ENCODE data around the gene COL4A6. TPM values are rescaled to one million over a fixed set of nuclear protein-coding genes. Genes with fewer than 3 reads are reported as not detected.

The COL4A6 gene
- polyA plus RNA-seq, 4 donors: 0.43 to 2.5 TPM; not detected in 2

DNA sequence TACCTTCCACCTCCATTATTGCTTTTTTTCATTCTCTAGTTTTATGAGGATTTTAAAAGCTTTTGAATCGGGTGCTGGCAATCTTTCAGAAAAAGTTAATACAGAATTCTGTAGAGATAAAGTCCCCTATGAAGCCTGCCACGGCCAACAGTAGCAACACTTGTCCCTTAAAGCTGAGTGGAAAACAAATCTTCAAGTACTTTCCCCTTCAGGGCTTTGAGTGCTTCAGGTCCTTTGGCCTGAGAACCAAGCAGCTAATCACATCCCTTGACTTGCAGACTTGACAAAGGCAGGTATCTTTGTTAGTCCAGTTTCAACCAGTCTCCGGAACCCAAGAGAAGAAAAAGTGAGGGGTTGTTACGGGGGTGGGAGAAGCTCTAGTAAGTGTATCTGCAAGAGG, 202.2 kb downstream of the COL4A6 start:
- Histone ChIP-seq H3K4me1 (ENCODE audit: control insufficient read depth in 3 of 3, insufficient read depth in 2 of 3, low read depth in 1 of 3, low read length in 2 of 3) (no peaks in the 10 kb centered on the region), H3K27ac (ENCODE audit: low read depth in 1 of 3, low read length in 2 of 3) (no peak overlapping the region), H3K9me3 (ENCODE audit: control insufficient read depth in 2 of 2, insufficient read depth in 1 of 2, low read depth in 1 of 2, low read length in 1 of 2) (no peaks in the 10 kb centered on the region), H3K4me3 (ENCODE audit: low read depth in 1 of 3, low read length in 3 of 3) (no peak overlapping the region), H3K27me3 (ENCODE audit: control insufficient read depth in 3 of 3, insufficient read depth in 3 of 3, low read length in 3 of 3) (peaks cover 0 to 2% (median 0%) of the 10 kb centered on the region in 3 donors), H3K36me3 (ENCODE audit: control insufficient read depth in 3 of 3, insufficient read depth in 2 of 3, low read depth in 1 of 3, low read length in 3 of 3) (no peaks in the 10 kb centered on the region)
- DNase-seq (no peak), FAIRE-seq (no peak)
- 59 to 81% (median 59%) methylated on average over 4 of the region's 4 CpGs for WGBS, 3 donors

GRCh38 chrX:108230574-108230973, 207.6 kb downstream of the COL4A6 start:
- no peaks in the 10 kb centered on the region for H3K27me3 ChIP-seq (ENCODE audit: control insufficient read depth in 3 of 3, insufficient read depth in 3 of 3, low read length in 3 of 3)
- no peaks in the 10 kb centered on the region for H3K4me1 ChIP-seq (ENCODE audit: control insufficient read depth in 3 of 3, insufficient read depth in 2 of 3, low read depth in 1 of 3, low read length in 2 of 3)
- DNase-seq: no peak
- H3K27ac ChIP-seq (ENCODE audit: low read depth in 1 of 3, low read length in 2 of 3): no peak overlapping the region
- 63 to 97% (median 77%) methylated on average over 1 of the region's 1 CpG for WGBS, 3 donors
- no peak overlapping the region for H3K4me3 ChIP-seq (ENCODE audit: low read depth in 1 of 3, low read length in 3 of 3)
- no peak for FAIRE-seq
- no peaks in the 10 kb centered on the region for H3K9me3 ChIP-seq (ENCODE audit: control insufficient read depth in 2 of 2, insufficient read depth in 1 of 2, low read depth in 1 of 2, low read length in 1 of 2)
- no peaks in the 10 kb centered on the region for H3K36me3 ChIP-seq (ENCODE audit: control insufficient read depth in 3 of 3, insufficient read depth in 2 of 3, low read depth in 1 of 3, low read length in 3 of 3)

GRCh38 chrX:108224727-108225621, 213.2 kb downstream of the COL4A6 start:
- peak; percentile 13 to 37 for DNase-seq
- Histone ChIP-seq H3K4me3 (ENCODE audit: low read depth in 1 of 3, low read length in 3 of 3) (no peak overlapping the region), H3K36me3 (ENCODE audit: control insufficient read depth in 3 of 3, insufficient read depth in 2 of 3, low read depth in 1 of 3, low read length in 3 of 3) (no peaks in the 10 kb centered on the region), H3K9me3 (ENCODE audit: control insufficient read depth in 2 of 2, insufficient read depth in 1 of 2, low read depth in 1 of 2, low read length in 1 of 2) (no peaks in the 10 kb centered on the region), H3K4me1 (ENCODE audit: control insufficient read depth in 3 of 3, insufficient read depth in 2 of 3, low read depth in 1 of 3, low read length in 2 of 3) (peaks cover 0 to 9% (median 0%) of the 10 kb centered on the region in 3 donors), H3K27me3 (ENCODE audit: control insufficient read depth in 3 of 3, insufficient read depth in 3 of 3, low read length in 3 of 3) (no peaks in the 10 kb centered on the region), H3K27ac (ENCODE audit: low read depth in 1 of 3, low read length in 2 of 3) (no peak overlapping the region)
- 33 to 45% (median 38%) methylated on average over 10 to 11 of the region's 11 CpGs for WGBS, 3 donors
- no peak for FAIRE-seq

GRCh38 chrX:108224218-108224617, 214.0 kb downstream of the COL4A6 start:
- Histone ChIP-seq H3K9me3 (ENCODE audit: control insufficient read depth in 2 of 2, insufficient read depth in 1 of 2, low read depth in 1 of 2, low read length in 1 of 2) (no peaks in the 10 kb centered on the region), H3K4me1 (ENCODE audit: control insufficient read depth in 3 of 3, insufficient read depth in 2 of 3, low read depth in 1 of 3, low read length in 2 of 3) (peaks cover 0 to 9% (median 0%) of the 10 kb centered on the region in 3 donors), H3K27ac (ENCODE audit: low read depth in 1 of 3, low read length in 2 of 3) (no peak overlapping the region), H3K36me3 (ENCODE audit: control insufficient read depth in 3 of 3, insufficient read depth in 2 of 3, low read depth in 1 of 3, low read length in 3 of 3) (no peaks in the 10 kb centered on the region), H3K27me3 (ENCODE audit: control insufficient read depth in 3 of 3, insufficient read depth in 3 of 3, low read length in 3 of 3) (no peaks in the 10 kb centered on the region), H3K4me3 (ENCODE audit: low read depth in 1 of 3, low read length in 3 of 3) (no peak overlapping the region)
- WGBS, 3 donors: 73 to 95% (median 94%) methylated on average over 2 of the region's 2 CpGs
- DNase-seq (no peak), FAIRE-seq (no peak)

- FAIRE-seq: no peak
- DNase-seq: no peak
Measured at GRCh38 chrX:108223585-108223984, 214.6 kb downstream of the COL4A6 start.

DNA sequence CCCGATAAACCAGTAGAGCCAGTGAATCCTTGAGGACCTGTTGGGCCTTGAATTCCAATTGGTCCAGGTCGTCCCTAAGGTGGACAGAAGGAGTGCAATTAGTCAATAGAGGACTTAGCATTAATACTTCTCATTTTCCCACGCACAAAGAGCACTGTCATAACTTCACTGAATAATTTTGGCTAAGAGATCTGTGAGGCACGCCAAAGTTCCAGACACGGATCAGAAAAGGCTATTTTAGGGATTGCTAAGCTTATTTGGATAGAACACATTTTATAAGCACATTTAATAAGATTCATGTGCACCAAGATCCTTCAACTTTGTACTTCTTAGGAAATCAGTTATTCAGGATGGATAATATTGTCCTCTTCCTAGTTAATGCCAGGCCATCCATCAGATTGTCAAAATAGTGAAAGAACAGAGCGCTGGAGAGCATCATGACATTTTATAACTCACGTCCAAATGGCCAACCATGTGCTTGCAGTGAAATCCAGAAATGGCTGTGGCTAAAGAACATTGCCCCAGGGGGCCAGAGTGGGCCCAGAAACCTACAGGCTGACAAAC, 216.8 kb downstream of the COL4A6 start:
- H3K4me1 ChIP-seq (ENCODE audit: control insufficient read depth in 3 of 3, insufficient read depth in 2 of 3, low read depth in 1 of 3, low read length in 2 of 3): peaks cover 0 to 22% (median 0%) of the 10 kb centered on the region in 3 donors
- H3K4me3 ChIP-seq (ENCODE audit: low read depth in 1 of 3, low read length in 3 of 3): no peak overlapping the region
- no peaks in the 10 kb centered on the region for H3K9me3 ChIP-seq (ENCODE audit: control insufficient read depth in 2 of 2, insufficient read depth in 1 of 2, low read depth in 1 of 2, low read length in 1 of 2)
- DNase-seq: no peak
- no peaks in the 10 kb centered on the region for H3K36me3 ChIP-seq (ENCODE audit: control insufficient read depth in 3 of 3, insufficient read depth in 2 of 3, low read depth in 1 of 3, low read length in 3 of 3)
- no peak for FAIRE-seq
- WGBS, 3 donors: 65 to 87% (median 74%) methylated on average over 7 of the region's 7 CpGs
- no peaks in the 10 kb centered on the region for H3K27me3 ChIP-seq (ENCODE audit: control insufficient read depth in 3 of 3, insufficient read depth in 3 of 3, low read length in 3 of 3)
- no peak overlapping the region for H3K27ac ChIP-seq (ENCODE audit: low read depth in 1 of 3, low read length in 2 of 3)

More at GRCh38 chrX:108223585-108223984, 214.6 kb downstream of the COL4A6 start:
- Histone ChIP-seq H3K27ac (ENCODE audit: low read depth in 1 of 3, low read length in 2 of 3) (no peak overlapping the region), H3K9me3 (ENCODE audit: control insufficient read depth in 2 of 2, insufficient read depth in 1 of 2, low read depth in 1 of 2, low read length in 1 of 2) (no peaks in the 10 kb centered on the region), H3K27me3 (ENCODE audit: control insufficient read depth in 3 of 3, insufficient read depth in 3 of 3, low read length in 3 of 3) (no peaks in the 10 kb centered on the region), H3K4me1 (ENCODE audit: control insufficient read depth in 3 of 3, insufficient read depth in 2 of 3, low read depth in 1 of 3, low read length in 2 of 3) (peaks cover 0 to 9% (median 0%) of the 10 kb centered on the region in 3 donors), H3K4me3 (ENCODE audit: low read depth in 1 of 3, low read length in 3 of 3) (no peak overlapping the region), H3K36me3 (ENCODE audit: control insufficient read depth in 3 of 3, insufficient read depth in 2 of 3, low read depth in 1 of 3, low read length in 3 of 3) (no peaks in the 10 kb centered on the region)
- WGBS, 3 donors: 66 to 80% (median 71%) methylated on average over 5 of the region's 5 CpGs

DNA sequence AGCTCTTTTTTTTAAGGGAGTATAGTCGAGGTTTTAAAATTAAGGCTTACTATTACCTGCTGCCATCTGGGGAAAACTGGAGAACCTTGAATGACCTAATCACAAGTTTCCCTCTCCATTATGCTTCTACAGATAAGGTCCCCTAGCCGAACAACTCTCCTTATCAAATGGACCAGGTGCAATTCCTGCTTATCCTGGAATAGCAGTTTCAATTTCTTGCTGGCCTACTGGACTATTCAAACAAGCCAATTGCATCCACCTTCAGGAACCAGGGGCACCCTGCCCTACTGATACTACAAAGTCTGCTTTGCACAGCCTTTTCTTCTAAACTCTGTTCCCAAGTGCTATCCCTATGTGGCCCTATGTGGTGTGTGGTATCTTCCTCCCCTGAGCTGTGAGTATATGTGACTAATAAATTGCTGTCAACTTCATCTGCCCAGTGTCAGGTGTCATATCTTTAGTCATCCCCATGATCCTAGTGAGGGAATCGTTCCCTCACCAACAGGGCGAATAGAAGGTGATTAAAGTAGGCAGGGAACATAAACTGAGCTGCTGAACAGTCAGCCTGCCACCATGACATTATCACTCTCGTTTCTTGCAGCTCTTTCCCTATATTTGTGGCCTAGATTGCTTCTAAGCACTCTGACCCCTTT, 218.1 kb downstream of the COL4A6 start:
- peak; percentile 38 to 50 for DNase-seq
- H3K4me1 ChIP-seq (ENCODE audit: control insufficient read depth in 3 of 3, insufficient read depth in 2 of 3, low read depth in 1 of 3, low read length in 2 of 3): peaks cover 0 to 34% (median 0%) of the 10 kb centered on the region in 3 donors
- no peaks in the 10 kb centered on the region for H3K9me3 ChIP-seq (ENCODE audit: control insufficient read depth in 2 of 2, insufficient read depth in 1 of 2, low read depth in 1 of 2, low read length in 1 of 2)
- no peaks in the 10 kb centered on the region for H3K27me3 ChIP-seq (ENCODE audit: control insufficient read depth in 3 of 3, insufficient read depth in 3 of 3, low read length in 3 of 3)
- H3K36me3 ChIP-seq (ENCODE audit: control insufficient read depth in 3 of 3, insufficient read depth in 2 of 3, low read depth in 1 of 3, low read length in 3 of 3): no peaks in the 10 kb centered on the region
- peak overlapping the region in 1 of 3 donors; percentile 66 for H3K27ac ChIP-seq (ENCODE audit: low read depth in 1 of 3, low read length in 2 of 3)
- FAIRE-seq: no peak
- H3K4me3 ChIP-seq (ENCODE audit: low read depth in 1 of 3, low read length in 3 of 3): no peak overlapping the region
- 35 to 66% (median 41%) methylated on average over 5 of the region's 5 CpGs for WGBS, 3 donors

- DNase-seq (no peak), FAIRE-seq (no peak)
- no peak overlapping the region for H3K27ac ChIP-seq (ENCODE audit: low read depth in 1 of 3, low read length in 2 of 3)
- H3K4me1 ChIP-seq (ENCODE audit: control insufficient read depth in 3 of 3, insufficient read depth in 2 of 3, low read depth in 1 of 3, low read length in 2 of 3): peaks cover 0 to 46% (median 0%) of the 10 kb centered on the region in 3 donors
- H3K4me3 ChIP-seq (ENCODE audit: low read depth in 1 of 3, low read length in 3 of 3): no peak overlapping the region
- no peaks in the 10 kb centered on the region for H3K36me3 ChIP-seq (ENCODE audit: control insufficient read depth in 3 of 3, insufficient read depth in 2 of 3, low read depth in 1 of 3, low read length in 3 of 3)
- H3K9me3 ChIP-seq (ENCODE audit: control insufficient read depth in 2 of 2, insufficient read depth in 1 of 2, low read depth in 1 of 2, low read length in 1 of 2): no peaks in the 10 kb centered on the region
- 44 to 77% (median 56%) methylated on average over 3 of the region's 3 CpGs for WGBS, 3 donors
- no peaks in the 10 kb centered on the region for H3K27me3 ChIP-seq (ENCODE audit: control insufficient read depth in 3 of 3, insufficient read depth in 3 of 3, low read length in 3 of 3)
Measured at GRCh38 chrX:108217876-108218275, 220.3 kb downstream of the COL4A6 start.
